CD4-positive, alpha-beta T cell (primary cell): Measurements from ENCODE around the gene DDX18. TPM values are rescaled to one million over a fixed set of nuclear protein-coding genes. Genes with fewer than 3 reads are reported as not detected.

ENCODE experiments used
- ATAC-seq: fragments of 200-7000 bp; cut with Tn5 transposase; one replicate; pipeline ENCODE4 v1.10.0; 2022; ENCODE audit warnings: mild to moderate bottlenecking; ENCODE audit not compliant: poor library complexity
- CTCF ChIA-PET: fragments of 350-600 bp; sonication (Branson Sonifier 250); formaldehyde crosslinking; loops from one replicate; lab custom pipeline; 2021; ENCODE audit warnings: antibody characterized with exemption, inconsistent platforms; lab: Charles Lee
- POLR2A ChIA-PET: fragments of 350-600 bp; sonication (Branson Sonifier 250); formaldehyde crosslinking; loops from one replicate; lab custom pipeline; 2021; ENCODE audit warnings: antibody characterized with exemption, inconsistent platforms; lab: Charles Lee
- DNase-seq, 14 experiments: peaks; one replicate each; pipeline ENCODE4 v3.0.0-alpha.2; 2013 to 2020; ENCODE audit warnings: mixed read lengths in 2 of 14
- H3K27ac ChIP-seq, 2 donors: one replicate each; pipeline versions ENCODE4 v1.5.1 to v1.7.0; 2013; ENCODE audit warnings: low read length in 2 of 2, low read depth in 1 of 2, mild to moderate bottlenecking in 1 of 2
- H3K27me3 ChIP-seq, 2 experiments: 1 replicate in 1 of 2; 2 replicates in 1 of 2; pipeline versions ENCODE4 v1.6.1 to v1.7.0; 2013; ENCODE audit warnings: low read length in 2 of 2, control low read depth in 1 of 2, mild to moderate bottlenecking in 1 of 2, moderate library complexity in 1 of 2; ENCODE audit not compliant: insufficient read depth in 2 of 2, control insufficient read depth in 1 of 2
- H3K36me3 ChIP-seq: one replicate; pipeline ENCODE4 v1.6.1; 2013; ENCODE audit warnings: low read length, control low read depth; ENCODE audit not compliant: insufficient read depth
- H3K4me1 ChIP-seq: one replicate; pipeline ENCODE4 v1.6.1; 2013; ENCODE audit warnings: low read length, control low read depth; ENCODE audit not compliant: insufficient read depth
- H3K4me3 ChIP-seq: one replicate; pipeline ENCODE4 v1.5.1; 2013; ENCODE audit warnings: mild to moderate bottlenecking, low read length, moderate library complexity
- H3K9me3 ChIP-seq, 2 experiments: 1 replicate in 1 of 2; 2 replicates in 1 of 2; pipeline versions ENCODE4 v1.6.1 to v1.7.0; 2013; ENCODE audit warnings: low read length in 2 of 2, mild to moderate bottlenecking in 2 of 2, control low read depth in 1 of 2, moderate library complexity in 1 of 2; ENCODE audit not compliant: control insufficient read depth in 1 of 2, insufficient read depth in 1 of 2
- H3K27ac Mint-ChIP-seq: one replicate; pipeline ENCODE4 v1.8.0; 2020; ENCODE audit warnings: mixed read lengths
- H3K27me3 Mint-ChIP-seq: one replicate; pipeline ENCODE4 v1.8.0; 2021; ENCODE audit warnings: mixed read lengths
- H3K36me3 Mint-ChIP-seq: one replicate; pipeline ENCODE4 v1.8.0; 2021; ENCODE audit warnings: low read depth, mixed read lengths
- H3K4me1 Mint-ChIP-seq: one replicate; pipeline ENCODE4 v1.8.0; 2021; ENCODE audit warnings: low read depth, mixed read lengths
- H3K4me3 Mint-ChIP-seq: one replicate; pipeline ENCODE4 v1.8.0; 2020; ENCODE audit warnings: mild to moderate bottlenecking, mixed read lengths
- H3K9me3 Mint-ChIP-seq: one replicate; pipeline ENCODE4 v1.8.0; 2020; ENCODE audit warnings: mixed read lengths
- intact Hi-C, 2 experiments: fragments of 100-400 bp; cut with DNase I in 1 of 2; cut with micrococcal nuclease in 1 of 2; formaldehyde crosslinking; loops; one replicate each; pipeline versions ENCODE4 v1.15.1 to v1.9.0; 2023 to 2025; cut with DNase I, micrococcal nuclease
- total RNA-seq, 174 experiments: library from RNA in 2 of 174; stranded (reverse) in 2 of 174; gene quantifications; one replicate each; pipeline ENCODE4 v1.2.3 and lab custom pipeline; 2021 to 2026
- TF ChIP-seq, protein P1 (sequence below): fragments of 200-600 bp; IDR thresholded peaks from one replicate; pipeline ENCODE4 v1.8.0; 2022; ENCODE audit warnings: antibody characterized with exemption, mild to moderate bottlenecking

The DDX18 gene
- total RNA-seq, 2 experiments from 2014 or later, result 172 to 177 TPM

DNA sequence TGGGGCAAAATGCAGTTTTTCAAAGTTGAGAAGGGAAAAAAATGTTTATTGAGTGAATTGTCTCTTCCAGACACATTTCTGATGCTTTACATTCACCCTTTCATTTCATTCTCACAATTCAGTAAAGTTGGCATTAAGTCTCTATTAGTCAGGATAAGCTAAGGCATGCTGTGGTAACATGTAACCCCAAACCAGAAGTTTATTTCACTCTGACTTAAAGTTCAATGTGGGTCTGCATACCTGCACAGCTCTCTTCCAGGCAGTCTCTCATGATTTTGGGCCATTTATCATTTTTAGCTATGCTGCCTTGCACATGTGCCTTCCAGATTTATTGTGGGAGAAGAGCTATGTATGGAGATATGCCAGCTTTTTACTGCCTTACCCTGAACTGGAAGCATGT, 48.0 kb downstream of the DDX18 start:
- H3K4me3 Mint-ChIP-seq, result no peak overlapping the region
- ChIA-PET POLR2A (no interaction called here), CTCF (no interaction called here)
- no peaks in the 10 kb centered on the region for H3K36me3 Mint-ChIP-seq
- no peak overlapping the region for H3K27ac ChIP-seq
- no peak overlapping the region for H3K4me3 ChIP-seq
- H3K4me1 ChIP-seq, result no peaks in the 10 kb centered on the region
- peaks cover 18% of the 10 kb centered on the region for H3K27me3 Mint-ChIP-seq
- peaks cover 4% of the 10 kb centered on the region for H3K9me3 Mint-ChIP-seq
- H3K4me1 Mint-ChIP-seq, result no peaks in the 10 kb centered on the region
- H3K27me3 ChIP-seq, result peaks cover 0 to 8% of the 10 kb centered on the region in 2 experiments
- intact Hi-C loops, result no loop called here
- no peaks in the 10 kb centered on the region for H3K36me3 ChIP-seq
- DNase-seq, result no peak
- no peak for ATAC-seq
- H3K27ac Mint-ChIP-seq, result no peak overlapping the region
- TF ChIP-seq, protein P1, sequence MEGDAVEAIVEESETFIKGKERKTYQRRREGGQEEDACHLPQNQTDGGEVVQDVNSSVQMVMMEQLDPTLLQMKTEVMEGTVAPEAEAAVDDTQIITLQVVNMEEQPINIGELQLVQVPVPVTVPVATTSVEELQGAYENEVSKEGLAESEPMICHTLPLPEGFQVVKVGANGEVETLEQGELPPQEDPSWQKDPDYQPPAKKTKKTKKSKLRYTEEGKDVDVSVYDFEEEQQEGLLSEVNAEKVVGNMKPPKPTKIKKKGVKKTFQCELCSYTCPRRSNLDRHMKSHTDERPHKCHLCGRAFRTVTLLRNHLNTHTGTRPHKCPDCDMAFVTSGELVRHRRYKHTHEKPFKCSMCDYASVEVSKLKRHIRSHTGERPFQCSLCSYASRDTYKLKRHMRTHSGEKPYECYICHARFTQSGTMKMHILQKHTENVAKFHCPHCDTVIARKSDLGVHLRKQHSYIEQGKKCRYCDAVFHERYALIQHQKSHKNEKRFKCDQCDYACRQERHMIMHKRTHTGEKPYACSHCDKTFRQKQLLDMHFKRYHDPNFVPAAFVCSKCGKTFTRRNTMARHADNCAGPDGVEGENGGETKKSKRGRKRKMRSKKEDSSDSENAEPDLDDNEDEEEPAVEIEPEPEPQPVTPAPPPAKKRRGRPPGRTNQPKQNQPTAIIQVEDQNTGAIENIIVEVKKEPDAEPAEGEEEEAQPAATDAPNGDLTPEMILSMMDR, result no peak
- peaks cover 0 to 22% of the 10 kb centered on the region in 2 experiments for H3K9me3 ChIP-seq

DNA sequence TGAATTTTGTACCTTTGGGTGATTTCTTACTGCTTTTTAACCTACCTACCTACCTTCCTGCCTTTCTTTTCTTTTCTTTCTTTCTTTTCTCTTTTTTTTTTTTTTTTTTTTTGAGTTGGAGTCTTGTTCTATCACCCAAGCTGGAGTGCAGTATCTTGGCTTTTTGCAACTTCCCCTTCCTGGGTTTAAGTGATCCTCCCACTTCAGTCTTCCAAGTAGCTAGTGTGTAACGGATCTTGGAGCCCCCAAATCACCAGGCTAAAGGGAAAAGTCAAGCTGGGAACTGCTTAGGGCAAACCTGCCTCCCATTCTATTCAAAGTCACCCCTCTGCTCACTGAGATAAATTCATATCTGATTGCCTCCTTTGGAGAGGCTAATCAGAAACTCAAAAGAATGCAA, 61.3 kb downstream of the DDX18 start:
- intact Hi-C loops, result no loop called here
- ATAC-seq (no peak), DNase-seq (no peak)
- no peak overlapping the region for H3K4me3 ChIP-seq
- no peaks in the 10 kb centered on the region for H3K4me1 ChIP-seq
- no peaks in the 10 kb centered on the region for H3K36me3 Mint-ChIP-seq
- no peaks in the 10 kb centered on the region for H3K36me3 ChIP-seq
- TF ChIP-seq, protein P1, result no peak
- H3K4me1 Mint-ChIP-seq, result no peaks in the 10 kb centered on the region
- no peak overlapping the region for H3K27ac ChIP-seq
- H3K27me3 ChIP-seq, result peaks cover 0 to 7% of the 10 kb centered on the region in 2 experiments
- peaks cover 4% of the 10 kb centered on the region for H3K9me3 Mint-ChIP-seq
- no peak overlapping the region for H3K4me3 Mint-ChIP-seq
- peaks cover 40% of the 10 kb centered on the region for H3K27me3 Mint-ChIP-seq
- ChIA-PET CTCF (interaction anchor here (1.5 kb wide), 1 partner anchor 13 kb away, joined by 3 read pairs; no protein-coding TSS in a partner anchor), POLR2A (no interaction called here)
- H3K9me3 ChIP-seq, result peaks cover 0 to 5% of the 10 kb centered on the region in 2 experiments
- no peak overlapping the region for H3K27ac Mint-ChIP-seq

DNA sequence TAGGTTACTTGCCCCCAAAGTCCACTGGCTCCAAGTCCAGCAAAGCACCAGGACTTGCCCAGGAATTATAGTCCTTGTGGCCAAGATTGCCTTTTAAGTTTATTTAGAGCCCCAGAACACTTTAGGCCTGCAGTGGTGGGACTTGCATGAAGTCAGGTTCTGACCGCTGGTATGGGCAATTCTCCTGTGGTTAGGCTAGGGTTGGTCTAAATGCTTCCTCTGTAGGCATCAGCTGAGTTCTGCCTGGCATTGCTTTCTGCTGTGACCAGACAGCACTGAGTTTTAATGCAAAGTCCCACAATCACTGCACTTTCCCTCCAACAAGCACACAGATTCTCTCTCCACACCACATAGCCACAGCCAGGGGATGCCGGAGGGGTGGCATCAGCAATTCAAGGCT, 64.5 kb downstream of the DDX18 start:
- Mint-ChIP-seq H3K27me3 (peaks cover 44% of the 10 kb centered on the region), H3K36me3 (no peaks in the 10 kb centered on the region), H3K9me3 (peaks cover 4% of the 10 kb centered on the region), H3K4me1 (no peaks in the 10 kb centered on the region), H3K4me3 (no peak overlapping the region), H3K27ac (no peak overlapping the region)
- ATAC-seq (no peak), DNase-seq (no peak)
- Histone ChIP-seq H3K27me3 (peaks cover 0 to 7% of the 10 kb centered on the region in 2 experiments), H3K27ac (no peak overlapping the region), H3K4me3 (no peak overlapping the region), H3K9me3 (peaks cover 0 to 5% of the 10 kb centered on the region in 2 experiments), H3K36me3 (no peaks in the 10 kb centered on the region), H3K4me1 (no peaks in the 10 kb centered on the region)
- POLR2A ChIA-PET, result no interaction called here
- TF ChIP-seq, protein P1, result no peak
- CTCF ChIA-PET, result no interaction called here
- intact Hi-C loops, result no loop called here

Other genes with a start within 250 kb of the DDX18 start
- gene CCDC93, start 199.4 kb downstream of the DDX18 start, total RNA-seq, result 10 to 100 TPM; 62.2 to 64.5 TPM